Astrocyte (in vitro differentiated cells and primary cell): ENCODE data around the gene AMT. TPM values are rescaled to one million over a fixed set of nuclear protein-coding genes. Genes with fewer than 3 reads are reported as not detected.
A peak's percentile ranks its signal among the peaks of the same experiment; 100 is the strongest.

ENCODE experiments used
- DNase-seq: peaks from one replicate; pipeline ENCODE4 v3.0.0-alpha.2; 2010; ENCODE audit warnings: low read depth
- FAIRE-seq: peaks from 2 replicates; lab custom pipeline; 2011; peaks lifted over from hg19 to GRCh38; lab: Jason Lieb, UNC
- H2AFZ ChIP-seq: 2 replicates; pipeline ENCODE4 v1.6.0; 2012; ENCODE audit warnings: low read depth, low read length, inconsistent platforms
- H3K27ac ChIP-seq: 2 replicates; pipeline ENCODE4 v1.5.1; 2011; ENCODE audit warnings: low read depth, low read length, inconsistent platforms
- H3K27me3 ChIP-seq: 2 replicates; pipeline ENCODE4 v1.6.0; 2011; ENCODE audit warnings: low read length, inconsistent platforms; ENCODE audit not compliant: insufficient read depth
- H3K36me3 ChIP-seq: 2 replicates; pipeline ENCODE4 v1.5.1; 2011; ENCODE audit warnings: low read length, inconsistent platforms; ENCODE audit not compliant: insufficient read depth
- H3K4me1 ChIP-seq: 2 replicates; pipeline ENCODE4 v1.5.1; 2011; ENCODE audit warnings: low read length, inconsistent platforms; ENCODE audit not compliant: insufficient read depth
- H3K4me2 ChIP-seq: 2 replicates; pipeline ENCODE4 v1.6.0; 2012; ENCODE audit warnings: low read length, inconsistent platforms
- H3K4me3 ChIP-seq: 2 replicates; pipeline ENCODE4 v1.5.1; 2011; ENCODE audit warnings: low read depth, mild to moderate bottlenecking, low read length, inconsistent platforms; ENCODE audit not compliant: insufficient read depth
- H3K79me2 ChIP-seq: 2 replicates; pipeline ENCODE4 v1.6.0; 2012; ENCODE audit warnings: mild to moderate bottlenecking, low read length, inconsistent platforms; ENCODE audit not compliant: insufficient read depth
- H3K9ac ChIP-seq: 2 replicates; pipeline ENCODE4 v1.6.0; 2012; ENCODE audit warnings: mild to moderate bottlenecking, low read length, inconsistent platforms
- H3K9me3 ChIP-seq: 2 replicates; pipeline ENCODE4 v1.5.1; 2012; ENCODE audit warnings: low read depth, mild to moderate bottlenecking, low read length, inconsistent platforms; ENCODE audit not compliant: insufficient read depth
- H4K20me1 ChIP-seq: 2 replicates; pipeline ENCODE4 v1.6.0; 2012; ENCODE audit warnings: low read length, inconsistent platforms; ENCODE audit not compliant: insufficient read depth
- H3K27ac Mint-ChIP-seq: one replicate; pipeline ENCODE4 v1.8.0; 2021; ENCODE audit warnings: mild to moderate bottlenecking, mixed read lengths; ENCODE audit not compliant: unreplicated experiment
- H3K27me3 Mint-ChIP-seq: one replicate; pipeline ENCODE4 v1.8.0; 2021; ENCODE audit warnings: low read depth, mixed read lengths; ENCODE audit not compliant: unreplicated experiment
- H3K36me3 Mint-ChIP-seq: one replicate; pipeline ENCODE4 v1.8.0; 2021; ENCODE audit warnings: low read depth, mixed read lengths; ENCODE audit not compliant: unreplicated experiment
- H3K4me1 Mint-ChIP-seq: one replicate; pipeline ENCODE4 v1.8.0; 2021; ENCODE audit warnings: low read depth, mixed read lengths; ENCODE audit not compliant: unreplicated experiment
- H3K4me3 Mint-ChIP-seq: one replicate; pipeline ENCODE4 v1.8.0; 2021; ENCODE audit warnings: mild to moderate bottlenecking, moderate library complexity, mixed read lengths; ENCODE audit not compliant: unreplicated experiment
- H3K9me3 Mint-ChIP-seq: one replicate; pipeline ENCODE4 v1.8.0; 2021; ENCODE audit warnings: mild to moderate bottlenecking, mixed read lengths; ENCODE audit not compliant: unreplicated experiment
- EZH2 ChIP-seq: IDR thresholded peaks from 2 replicates; pipeline ENCODE4 v1.6.1; 2012; ENCODE audit warnings: mild to moderate bottlenecking, low read length, inconsistent platforms; ENCODE audit not compliant: insufficient read depth
- total RNA-seq: library from RNA; stranded (reverse); gene quantifications from 2 replicates; pipeline ENCODE4 v1.2.1, GENCODE V29; 2021
- TF ChIP-seq, protein P1 (sequence below): IDR thresholded peaks from 2 replicates; pipeline ENCODE4 v1.5.1; 2011; ENCODE audit warnings: low read depth, mild to moderate bottlenecking, inconsistent platforms, low read length, moderate library complexity; ENCODE audit not compliant: insufficient read depth

AMT gene
- total RNA-seq, 1 donor from 2014 or later = 5.2 TPM

DNA sequence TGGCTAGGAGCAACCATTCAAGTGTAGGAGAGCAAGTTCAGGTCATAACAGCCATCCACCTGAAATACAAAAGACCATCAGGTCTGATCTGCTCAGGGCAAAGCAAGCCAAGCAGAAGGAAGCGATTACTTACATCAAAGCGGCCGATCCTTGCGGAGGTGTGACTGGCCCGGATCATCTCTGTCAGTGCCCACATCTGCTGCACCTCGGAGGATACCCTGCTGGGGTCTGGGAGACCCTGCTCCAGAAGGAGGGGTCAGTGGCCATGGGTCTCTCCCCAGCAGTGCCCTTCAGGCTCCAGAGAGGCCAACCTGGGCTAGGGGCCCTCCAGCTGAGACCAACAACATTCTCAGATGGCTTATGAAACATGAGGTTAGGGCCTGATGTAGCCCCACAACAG is 2.5 kb upstream of the AMT start:
- H3K4me1 ChIP-seq = peaks cover 29% of the 10 kb centered on the region
- H3K9me3 ChIP-seq = no peaks in the 10 kb centered on the region
- FAIRE-seq = no peak
- Mint-ChIP-seq H3K4me3 (no peak overlapping the region), H3K27ac (no peak overlapping the region), H3K9me3 (no peaks in the 10 kb centered on the region), H3K4me1 (peaks cover 22% of the 10 kb centered on the region), H3K27me3 (no peaks in the 10 kb centered on the region), H3K36me3 (peaks cover 16% of the 10 kb centered on the region)
- no peaks in the 10 kb centered on the region for H4K20me1 ChIP-seq
- H3K9ac ChIP-seq = no peak overlapping the region
- no peaks in the 10 kb centered on the region for H3K79me2 ChIP-seq
- H3K36me3 ChIP-seq = no peaks in the 10 kb centered on the region
- H3K4me2 ChIP-seq = no peak overlapping the region
- TF ChIP-seq EZH2 = no peak
- TF ChIP-seq, protein P1, sequence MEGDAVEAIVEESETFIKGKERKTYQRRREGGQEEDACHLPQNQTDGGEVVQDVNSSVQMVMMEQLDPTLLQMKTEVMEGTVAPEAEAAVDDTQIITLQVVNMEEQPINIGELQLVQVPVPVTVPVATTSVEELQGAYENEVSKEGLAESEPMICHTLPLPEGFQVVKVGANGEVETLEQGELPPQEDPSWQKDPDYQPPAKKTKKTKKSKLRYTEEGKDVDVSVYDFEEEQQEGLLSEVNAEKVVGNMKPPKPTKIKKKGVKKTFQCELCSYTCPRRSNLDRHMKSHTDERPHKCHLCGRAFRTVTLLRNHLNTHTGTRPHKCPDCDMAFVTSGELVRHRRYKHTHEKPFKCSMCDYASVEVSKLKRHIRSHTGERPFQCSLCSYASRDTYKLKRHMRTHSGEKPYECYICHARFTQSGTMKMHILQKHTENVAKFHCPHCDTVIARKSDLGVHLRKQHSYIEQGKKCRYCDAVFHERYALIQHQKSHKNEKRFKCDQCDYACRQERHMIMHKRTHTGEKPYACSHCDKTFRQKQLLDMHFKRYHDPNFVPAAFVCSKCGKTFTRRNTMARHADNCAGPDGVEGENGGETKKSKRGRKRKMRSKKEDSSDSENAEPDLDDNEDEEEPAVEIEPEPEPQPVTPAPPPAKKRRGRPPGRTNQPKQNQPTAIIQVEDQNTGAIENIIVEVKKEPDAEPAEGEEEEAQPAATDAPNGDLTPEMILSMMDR = no peak
- no peak for DNase-seq
- H3K4me3 ChIP-seq = no peak overlapping the region
- no peak overlapping the region for H3K27ac ChIP-seq
- H3K27me3 ChIP-seq = no peaks in the 10 kb centered on the region
- H2AFZ ChIP-seq = no peak overlapping the region

DNA sequence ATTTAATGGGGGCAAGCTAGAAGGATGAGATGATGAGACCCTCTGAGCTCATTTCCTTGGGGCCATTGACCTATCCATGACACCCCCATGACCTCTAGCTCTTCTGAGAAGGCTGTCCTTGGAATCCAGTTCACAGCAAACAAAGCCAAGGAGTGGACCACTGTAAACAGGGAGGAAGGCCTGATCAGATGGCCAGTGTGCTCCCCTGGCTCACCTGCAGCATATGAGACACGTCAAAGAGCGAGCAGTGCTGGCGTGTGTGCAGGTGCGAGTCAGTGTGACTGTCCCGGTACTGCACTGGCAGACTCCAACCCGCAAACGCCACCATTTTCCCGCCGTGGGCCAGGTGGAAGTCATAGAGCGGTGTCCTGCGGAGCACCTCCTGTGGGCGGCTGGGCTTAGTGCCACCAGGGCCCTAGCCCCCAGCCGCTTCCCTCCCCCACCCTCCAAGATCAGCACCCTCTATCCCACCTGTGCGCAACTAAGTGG is 339 bp downstream of the AMT start:
- FAIRE-seq (no peak), DNase-seq (no peak)
- H3K36me3 ChIP-seq = no peaks in the 10 kb centered on the region
- no peaks in the 10 kb centered on the region for H3K79me2 ChIP-seq
- no peaks in the 10 kb centered on the region for H3K27me3 ChIP-seq
- H3K9ac ChIP-seq = no peak overlapping the region
- H2AFZ ChIP-seq = no peak overlapping the region
- no peaks in the 10 kb centered on the region for H4K20me1 ChIP-seq
- Mint-ChIP-seq H3K4me1 (peaks cover 24% of the 10 kb centered on the region), H3K36me3 (peaks cover 20% of the 10 kb centered on the region), H3K27ac (peak overlapping the region; percentile 90), H3K9me3 (no peaks in the 10 kb centered on the region), H3K27me3 (no peaks in the 10 kb centered on the region), H3K4me3 (peak overlapping the region; percentile 73)
- H3K9me3 ChIP-seq = no peaks in the 10 kb centered on the region
- peak overlapping the region; percentile 37 for H3K27ac ChIP-seq
- peaks cover 26% of the 10 kb centered on the region for H3K4me1 ChIP-seq
- peak overlapping the region; percentile 46 for H3K4me2 ChIP-seq
- no peak for TF ChIP-seq EZH2
- TF ChIP-seq, protein P1 = no peak
- H3K4me3 ChIP-seq = no peak overlapping the region

DNA sequence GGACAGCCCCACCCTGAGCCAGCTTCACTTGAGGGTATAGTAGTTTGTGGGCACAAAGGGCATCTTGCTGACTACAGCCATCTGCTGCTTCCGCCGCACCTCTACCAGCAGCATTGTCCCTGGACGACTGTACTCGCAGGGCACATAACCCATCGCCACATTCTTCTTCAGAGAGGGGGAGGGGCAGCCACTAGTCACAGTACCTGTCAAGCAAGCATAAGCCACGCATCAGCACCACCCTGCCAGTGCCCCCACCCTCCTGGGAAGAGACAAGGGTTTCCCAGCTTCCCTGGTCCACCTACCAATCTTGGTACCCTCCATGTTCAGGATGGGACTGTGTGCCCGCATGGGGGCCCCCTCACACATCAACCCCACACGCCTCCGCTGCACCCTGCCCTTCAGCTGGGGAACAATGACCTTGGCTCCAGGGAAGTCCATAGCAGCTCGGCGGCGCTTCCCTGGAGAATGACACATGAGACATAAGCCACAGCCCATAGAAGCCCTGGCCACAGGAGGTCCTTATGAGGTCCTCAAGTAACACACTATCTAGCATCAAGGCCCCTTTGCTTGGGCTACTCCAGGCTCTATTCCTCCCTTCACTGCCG is 4.7 kb downstream of the AMT start:
- Histone ChIP-seq H3K79me2 (peaks cover 22% of the 10 kb centered on the region), H3K9me3 (no peaks in the 10 kb centered on the region), H3K27me3 (no peaks in the 10 kb centered on the region), H2AFZ (no peak overlapping the region), H3K4me2 (no peak overlapping the region), H3K9ac (no peak overlapping the region), H4K20me1 (peaks cover 3% of the 10 kb centered on the region), H3K4me3 (no peak overlapping the region), H3K36me3 (no peaks in the 10 kb centered on the region), H3K27ac (no peak overlapping the region), H3K4me1 (peaks cover 32% of the 10 kb centered on the region)
- H3K9me3 Mint-ChIP-seq = no peaks in the 10 kb centered on the region
- H3K36me3 Mint-ChIP-seq = peaks cover 16% of the 10 kb centered on the region
- DNase-seq (no peak), FAIRE-seq (no peak)
- H3K4me3 Mint-ChIP-seq = no peak overlapping the region
- H3K27me3 Mint-ChIP-seq = no peaks in the 10 kb centered on the region
- no peak for TF ChIP-seq EZH2
- TF ChIP-seq, protein P1 = no peak
- H3K4me1 Mint-ChIP-seq = peaks cover 34% of the 10 kb centered on the region
- H3K27ac Mint-ChIP-seq = no peak overlapping the region
